ENCODE data around the gene SLC9B1.
"Not testable (repeated sequence)": the region's sequence is repeated elsewhere in the genome, so short reads cannot be mapped to it uniquely, and the experiment has no call there.

Gene SLC9B1

DNA sequence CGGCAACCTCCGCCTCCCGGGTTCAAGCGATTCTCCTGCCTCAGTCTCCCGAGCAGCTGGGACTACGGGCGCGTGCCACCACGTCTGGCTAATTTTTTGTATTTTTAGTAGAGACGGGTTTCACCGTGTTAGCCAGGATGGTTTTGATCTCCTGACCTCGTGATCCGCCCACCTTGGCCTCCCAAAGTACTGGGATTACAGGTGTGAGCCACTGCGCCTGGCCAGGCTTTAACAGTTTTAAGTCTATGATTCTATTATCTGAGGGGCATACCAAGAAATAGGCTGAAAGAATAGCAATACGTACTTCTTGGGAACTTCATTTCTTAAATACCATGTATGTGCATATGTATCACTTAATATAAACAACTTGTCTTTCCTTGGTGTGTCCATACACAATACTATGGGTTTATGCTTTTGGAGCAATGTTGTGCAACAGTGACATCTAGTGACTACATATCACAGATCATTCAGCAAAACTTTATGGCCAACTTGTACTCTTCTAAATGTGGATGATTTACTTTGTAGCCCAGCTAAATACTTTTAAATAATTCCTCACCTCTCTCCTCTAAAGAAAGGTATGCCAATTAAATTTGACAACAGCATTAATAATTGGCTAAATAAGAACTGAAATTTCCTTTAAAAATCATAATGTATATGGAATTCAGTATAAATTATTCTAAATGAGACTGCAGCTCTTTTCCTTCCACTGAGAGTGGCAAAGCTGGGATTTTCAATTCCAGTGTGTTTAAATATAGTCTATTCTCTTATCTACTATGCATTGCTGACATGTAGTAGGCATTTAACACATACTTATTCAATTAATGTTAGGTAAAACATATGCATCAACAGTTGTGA, 10.4 kb downstream of the SLC9B1 start:
- Histone ChIP-seq H3K27ac (ENCODE audit: low read length) (no peak overlapping the region), H3K27me3 (ENCODE audit: control insufficient read depth, insufficient read depth, low read length) (no peaks in the 10 kb centered on the region), H3K9ac (ENCODE audit: low read length) (no peak overlapping the region), H3K36me3 (ENCODE audit: control insufficient read depth, low read depth, low read length) (no peaks in the 10 kb centered on the region), H3K4me1 (ENCODE audit: control insufficient read depth, low read depth, low read length) (no peaks in the 10 kb centered on the region), H3K9me3 (ENCODE audit: control insufficient read depth, low read depth, low read length) (no peaks in the 10 kb centered on the region), H3K4me3 (ENCODE audit: low read length) (no peak overlapping the region)

DNA sequence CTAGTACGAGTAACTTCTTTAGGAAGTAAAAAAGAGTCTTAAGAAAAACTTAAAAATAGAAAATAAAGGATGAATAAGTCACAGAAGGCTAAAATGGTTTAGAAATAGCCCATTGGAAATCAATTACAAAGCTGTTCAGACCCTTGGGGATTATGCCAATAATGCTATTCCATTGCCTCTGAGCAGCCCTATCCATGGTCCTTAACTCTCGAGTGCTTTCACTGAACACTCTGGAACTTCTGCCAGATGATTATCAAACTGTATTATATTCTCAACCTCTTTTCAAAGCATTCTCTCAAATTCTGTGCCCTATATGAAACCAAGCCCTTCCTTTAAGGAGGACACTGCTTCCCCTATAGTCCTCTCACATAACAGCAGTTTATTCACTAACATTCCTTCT, 17.0 kb downstream of the SLC9B1 start:
- Histone ChIP-seq H3K4me1 (ENCODE audit: control insufficient read depth, low read depth, low read length) (no peaks in the 10 kb centered on the region), H3K9me3 (ENCODE audit: control insufficient read depth, low read depth, low read length) (no peaks in the 10 kb centered on the region), H3K27ac (ENCODE audit: low read length) (no peak overlapping the region), H3K36me3 (ENCODE audit: control insufficient read depth, low read depth, low read length) (no peaks in the 10 kb centered on the region), H3K4me3 (ENCODE audit: low read length) (no peak overlapping the region), H3K9ac (ENCODE audit: low read length) (no peak overlapping the region), H3K27me3 (ENCODE audit: control insufficient read depth, insufficient read depth, low read length) (no peaks in the 10 kb centered on the region)

DNA sequence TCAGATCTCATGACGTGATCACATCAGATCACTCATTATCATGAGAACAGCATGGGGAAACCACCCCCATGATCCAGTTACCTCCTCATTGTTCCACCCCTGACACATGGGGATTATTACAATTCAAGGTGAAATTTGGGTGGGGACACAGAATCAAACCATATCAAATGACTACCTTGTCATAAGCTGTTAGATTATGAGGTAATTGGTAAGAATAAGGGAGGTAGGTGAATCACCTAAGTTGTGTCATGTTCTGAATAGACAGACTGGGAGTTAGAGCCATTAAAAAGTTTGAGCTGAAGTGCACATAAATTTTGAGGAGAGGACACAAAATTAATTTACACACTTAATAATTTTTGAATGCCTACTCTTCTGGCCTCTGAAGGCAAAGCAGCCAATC, 24.7 kb downstream of the SLC9B1 start:
- Histone ChIP-seq H3K27me3 (ENCODE audit: control insufficient read depth, insufficient read depth, low read length) (no peaks in the 10 kb centered on the region), H3K36me3 (ENCODE audit: control insufficient read depth, low read depth, low read length) (no peaks in the 10 kb centered on the region), H3K9ac (ENCODE audit: low read length) (no peak overlapping the region), H3K9me3 (ENCODE audit: control insufficient read depth, low read depth, low read length) (no peaks in the 10 kb centered on the region), H3K4me3 (ENCODE audit: low read length) (no peak overlapping the region), H3K27ac (ENCODE audit: low read length) (no peak overlapping the region), H3K4me1 (ENCODE audit: control insufficient read depth, low read depth, low read length) (no peaks in the 10 kb centered on the region)

DNA sequence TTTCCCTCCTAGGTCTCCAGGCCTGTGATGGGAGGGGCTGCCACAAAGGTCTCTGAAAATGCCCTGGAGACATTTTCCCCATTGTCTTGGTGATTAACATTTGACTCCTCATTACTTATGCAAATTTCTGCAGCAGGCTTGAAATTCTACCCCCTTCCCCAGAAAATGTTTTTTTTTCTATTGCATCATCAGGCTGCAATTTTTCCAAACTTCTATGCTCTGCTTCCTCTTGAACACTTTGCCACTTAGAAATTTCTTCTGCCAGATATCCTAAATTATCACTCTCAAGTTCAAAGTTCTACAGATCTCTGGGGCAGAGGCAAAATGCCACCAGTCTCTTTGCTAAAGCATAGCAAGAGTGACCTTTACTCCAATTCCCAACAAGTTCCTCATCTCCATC, 25.5 kb downstream of the SLC9B1 start:
- H3K27me3 ChIP-seq (ENCODE audit: control insufficient read depth, insufficient read depth, low read length); H3K4me1 ChIP-seq (ENCODE audit: control insufficient read depth, low read depth, low read length); H3K9me3 ChIP-seq (ENCODE audit: control insufficient read depth, low read depth, low read length); H3K9ac ChIP-seq (ENCODE audit: low read length); H3K4me3 ChIP-seq (ENCODE audit: low read length); H3K27ac ChIP-seq (ENCODE audit: low read length); H3K36me3 ChIP-seq (ENCODE audit: control insufficient read depth, low read depth, low read length): not testable (repeated sequence)

DNA sequence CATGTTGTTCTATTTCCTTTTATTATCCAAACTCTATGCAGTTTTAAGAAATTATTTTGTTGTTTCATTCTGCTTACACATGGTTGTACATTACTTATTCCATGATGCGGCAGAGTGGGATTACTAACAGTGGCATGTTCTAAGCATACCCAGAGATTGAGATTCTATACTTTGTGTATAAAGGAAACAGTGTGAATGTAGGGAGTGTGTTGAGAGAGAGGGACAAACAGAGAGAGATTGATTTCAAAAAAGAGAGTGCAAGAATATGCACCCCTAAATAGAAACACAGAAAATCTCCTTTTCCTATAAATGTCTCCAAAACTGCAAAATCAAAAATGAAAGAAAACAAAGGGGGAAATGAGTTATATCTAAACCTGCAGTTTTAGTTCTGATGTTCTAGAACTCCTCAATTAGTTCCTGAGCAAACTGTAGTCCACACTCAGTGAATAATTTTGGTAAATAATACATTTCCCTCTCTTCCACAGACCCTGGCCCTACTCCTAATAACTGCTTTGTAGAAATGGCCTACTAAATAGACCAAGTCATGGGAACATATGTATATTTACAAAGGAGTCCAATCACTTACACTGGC, 31.0 kb downstream of the SLC9B1 start:
- Histone ChIP-seq H3K9me3 (ENCODE audit: control insufficient read depth, low read depth, low read length) (no peaks in the 10 kb centered on the region), H3K36me3 (ENCODE audit: control insufficient read depth, low read depth, low read length) (no peaks in the 10 kb centered on the region), H3K9ac (ENCODE audit: low read length) (no peak overlapping the region), H3K27ac (ENCODE audit: low read length) (no peak overlapping the region), H3K27me3 (ENCODE audit: control insufficient read depth, insufficient read depth, low read length) (no peaks in the 10 kb centered on the region), H3K4me1 (ENCODE audit: control insufficient read depth, low read depth, low read length) (no peaks in the 10 kb centered on the region), H3K4me3 (ENCODE audit: low read length) (no peak overlapping the region)

GRCh38 chr4:102981005-102981404, 38.5 kb downstream of the SLC9B1 start:
- H3K9me3 ChIP-seq (ENCODE audit: control insufficient read depth, low read depth, low read length): no peaks in the 10 kb centered on the region
- no peaks in the 10 kb centered on the region for H3K27me3 ChIP-seq (ENCODE audit: control insufficient read depth, insufficient read depth, low read length)
- no peaks in the 10 kb centered on the region for H3K4me1 ChIP-seq (ENCODE audit: control insufficient read depth, low read depth, low read length)
- no peak overlapping the region for H3K4me3 ChIP-seq (ENCODE audit: low read length)
- no peaks in the 10 kb centered on the region for H3K36me3 ChIP-seq (ENCODE audit: control insufficient read depth, low read depth, low read length)
- H3K9ac ChIP-seq (ENCODE audit: low read length): no peak overlapping the region
- no peak overlapping the region for H3K27ac ChIP-seq (ENCODE audit: low read length)

GRCh38 chr4:102961813-102962212, 57.7 kb downstream of the SLC9B1 start:
- not testable (repeated sequence) for H3K4me3 ChIP-seq (ENCODE audit: low read length); H3K9me3 ChIP-seq (ENCODE audit: control insufficient read depth, low read depth, low read length); H3K4me1 ChIP-seq (ENCODE audit: control insufficient read depth, low read depth, low read length); H3K9ac ChIP-seq (ENCODE audit: low read length); H3K36me3 ChIP-seq (ENCODE audit: control insufficient read depth, low read depth, low read length); H3K27ac ChIP-seq (ENCODE audit: low read length); H3K27me3 ChIP-seq (ENCODE audit: control insufficient read depth, insufficient read depth, low read length)

- no peaks in the 10 kb centered on the region for H3K27me3 ChIP-seq (ENCODE audit: control insufficient read depth, insufficient read depth, low read length)
- no peak overlapping the region for H3K4me3 ChIP-seq (ENCODE audit: low read length)
- no peak overlapping the region for H3K27ac ChIP-seq (ENCODE audit: low read length)
- H3K36me3 ChIP-seq (ENCODE audit: control insufficient read depth, low read depth, low read length): no peaks in the 10 kb centered on the region
- no peak overlapping the region for H3K9ac ChIP-seq (ENCODE audit: low read length)
- H3K9me3 ChIP-seq (ENCODE audit: control insufficient read depth, low read depth, low read length): no peaks in the 10 kb centered on the region
- H3K4me1 ChIP-seq (ENCODE audit: control insufficient read depth, low read depth, low read length): no peaks in the 10 kb centered on the region
These were observed 60.0 kb downstream of the SLC9B1 start for GRCh38 chr4:102959496-102959895.

- Histone ChIP-seq H3K9ac (ENCODE audit: low read length) (no peak overlapping the region), H3K36me3 (ENCODE audit: control insufficient read depth, low read depth, low read length) (no peaks in the 10 kb centered on the region), H3K4me1 (ENCODE audit: control insufficient read depth, low read depth, low read length) (no peaks in the 10 kb centered on the region), H3K27me3 (ENCODE audit: control insufficient read depth, insufficient read depth, low read length) (no peaks in the 10 kb centered on the region), H3K27ac (ENCODE audit: low read length) (no peak overlapping the region), H3K9me3 (ENCODE audit: control insufficient read depth, low read depth, low read length) (no peaks in the 10 kb centered on the region), H3K4me3 (ENCODE audit: low read length) (no peak overlapping the region)
These were observed 74.4 kb downstream of the SLC9B1 start for GRCh38 chr4:102945066-102945465.

- not testable (repeated sequence) for H3K36me3 ChIP-seq (ENCODE audit: control insufficient read depth, low read depth, low read length); H3K27me3 ChIP-seq (ENCODE audit: control insufficient read depth, insufficient read depth, low read length); H3K4me1 ChIP-seq (ENCODE audit: control insufficient read depth, low read depth, low read length); H3K9ac ChIP-seq (ENCODE audit: low read length); H3K9me3 ChIP-seq (ENCODE audit: control insufficient read depth, low read depth, low read length); H3K27ac ChIP-seq (ENCODE audit: low read length); H3K4me3 ChIP-seq (ENCODE audit: low read length)
These were observed 81.4 kb downstream of the SLC9B1 start for GRCh38 chr4:102938063-102938462.

GRCh38 chr4:102935716-102936115, 83.8 kb downstream of the SLC9B1 start:
- Histone ChIP-seq H3K9ac (ENCODE audit: low read length) (no peak overlapping the region), H3K27ac (ENCODE audit: low read length) (no peak overlapping the region), H3K36me3 (ENCODE audit: control insufficient read depth, low read depth, low read length) (no peaks in the 10 kb centered on the region), H3K27me3 (ENCODE audit: control insufficient read depth, insufficient read depth, low read length) (no peaks in the 10 kb centered on the region), H3K9me3 (ENCODE audit: control insufficient read depth, low read depth, low read length) (no peaks in the 10 kb centered on the region), H3K4me3 (ENCODE audit: low read length) (no peak overlapping the region), H3K4me1 (ENCODE audit: control insufficient read depth, low read depth, low read length) (peaks cover 6% of the 10 kb centered on the region)

DNA sequence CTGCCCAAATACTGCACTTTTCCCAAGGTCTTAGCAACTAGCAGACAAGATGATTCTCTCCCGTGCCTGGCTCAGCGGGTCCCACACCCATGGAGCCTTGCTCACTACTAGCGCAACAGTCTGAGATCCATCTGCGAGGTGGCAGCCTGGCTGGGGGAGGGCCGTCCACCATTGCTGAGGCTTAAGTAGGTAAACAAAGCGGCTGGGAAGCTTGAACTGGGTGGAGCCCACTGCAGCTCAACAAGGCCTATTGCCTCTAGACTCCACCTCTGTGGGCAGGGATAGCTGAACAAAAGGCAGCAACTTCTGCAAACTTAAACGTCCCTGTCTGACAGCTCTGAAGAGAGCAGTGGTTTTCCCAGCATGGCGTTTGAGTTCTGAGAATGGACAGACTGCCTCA, 99.8 kb downstream of the SLC9B1 start:
- H3K27me3 ChIP-seq (ENCODE audit: control insufficient read depth, insufficient read depth, low read length); H3K36me3 ChIP-seq (ENCODE audit: control insufficient read depth, low read depth, low read length): not testable (repeated sequence)

More for the DNA sequence above, 99.8 kb downstream of the SLC9B1 start:
- not testable (repeated sequence) for H3K4me3 ChIP-seq (ENCODE audit: low read length); H3K27ac ChIP-seq (ENCODE audit: low read length); H3K4me1 ChIP-seq (ENCODE audit: control insufficient read depth, low read depth, low read length); H3K9me3 ChIP-seq (ENCODE audit: control insufficient read depth, low read depth, low read length); H3K9ac ChIP-seq (ENCODE audit: low read length)
